ENCODE results near the gene SCN1B. TPM values are rescaled to one million over a fixed set of nuclear protein-coding genes. Genes with fewer than 3 reads are reported as not detected.

The SCN1B gene
- total RNA-seq, 1 experiment from 2014 or later: 8.0 TPM

GRCh38 chr19:35089554-35089953 is 59.3 kb downstream of the SCN1B start (continued):
- TF ChIP-seq PRRX2 (CRISPR knock-in tag; IDR thresholded peaks at IDR 0.05) (no peak), MYBL2 (CRISPR knock-in tag; IDR thresholded peaks at IDR 0.05) (no peak), NFE2L1 (CRISPR knock-in tag; IDR thresholded peaks at IDR 0.05) (no peak), SP1 (CRISPR knock-in tag; conservative IDR thresholded peaks at IDR 0.05) (no peak)
- TF ChIP-seq, protein P1, sequence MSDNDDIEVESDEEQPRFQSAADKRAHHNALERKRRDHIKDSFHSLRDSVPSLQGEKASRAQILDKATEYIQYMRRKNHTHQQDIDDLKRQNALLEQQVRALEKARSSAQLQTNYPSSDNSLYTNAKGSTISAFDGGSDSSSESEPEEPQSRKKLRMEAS (CRISPR knock-in tag; IDR thresholded peaks at IDR 0.05): no peak

Other genes with a start within 250 kb of the SCN1B start
- gene ZNF30, start 103.6 kb upstream of the SCN1B start, total RNA-seq (2021): 5.4 to 6.8 TPM (median 6.0 TPM) in 3 replicates
- 6.6 to 12.9 TPM (median 8.0 TPM) in 3 replicates for gene ZNF792, start 66.2 kb upstream of the SCN1B start, total RNA-seq (2021)
- gene GRAMD1A, start 30.1 kb upstream of the SCN1B start, total RNA-seq (2021): 235 to 389 TPM (median 236 TPM) in 3 replicates
- gene HPN, start 11.3 kb downstream of the SCN1B start, total RNA-seq (2021): 20.8 to 35.5 TPM (median 34.6 TPM) in 3 replicates
- 1.0 to 1.8 TPM (median 1.2 TPM) in 3 replicates for gene FXYD3, start 85.4 kb downstream of the SCN1B start, total RNA-seq (2021)
- 14.2 to 15.7 TPM (median 15.1 TPM) in 3 replicates for gene LGI4, start 104.6 kb downstream of the SCN1B start, total RNA-seq (2021)
- 11.3 to 13.4 TPM (median 13.3 TPM) in 3 replicates for gene FXYD1, start 108.4 kb downstream of the SCN1B start, total RNA-seq (2021)
- gene FXYD7, start 112.8 kb downstream of the SCN1B start, total RNA-seq (2021): 16.7 to 16.9 TPM (median 16.9 TPM) in 3 replicates
- 114 to 135 TPM (median 128 TPM) in 3 replicates for gene FXYD5, start 124.3 kb downstream of the SCN1B start, total RNA-seq (2021)
- 0.16 to 0.20 TPM in 2 of 3 replicates, not detected in the other for gene FAM187B, start 198.3 kb downstream of the SCN1B start, total RNA-seq (2021)
- gene LSR, start 218.5 kb downstream of the SCN1B start, total RNA-seq (2021): 126 to 132 TPM (median 130 TPM) in 3 replicates
- 109 to 127 TPM (median 120 TPM) in 3 replicates for gene USF2, start 238.5 kb downstream of the SCN1B start, total RNA-seq (2021)